GM19239 (cell line): ENCODE data around the gene KCNT1.

Experiments
- DNase-seq: peaks from one replicate; pipeline ENCODE4 v3.0.0; 2011; ENCODE audit warnings: low spot score; ENCODE audit not compliant: insufficient read length
- FAIRE-seq: peaks from 2 replicates; lab custom pipeline; 2011; peaks lifted over from hg19 to GRCh38; lab: Jason Lieb, UNC

The KCNT1 gene

GRCh38 chr9:135761150-135761844 lies 59.3 kb downstream of the KCNT1 start:
- FAIRE-seq: no peak
- DNase-seq: no peak

GRCh38 chr9:135761845-135762168 lies 59.8 kb downstream of the KCNT1 start:
- FAIRE-seq: no peak

GRCh38 chr9:135762921-135763320 lies 60.9 kb downstream of the KCNT1 start:
- FAIRE-seq: no peak

More at GRCh38 chr9:135761845-135762168, 59.8 kb downstream of the KCNT1 start:
- no peak for DNase-seq

GRCh38 chr9:135763716-135764446 lies 61.9 kb downstream of the KCNT1 start:
- FAIRE-seq (no peak), DNase-seq (no peak)

More at GRCh38 chr9:135762921-135763320, 60.9 kb downstream of the KCNT1 start:
- no peak for DNase-seq

GRCh38 chr9:135764731-135765130 lies 62.7 kb downstream of the KCNT1 start:
- FAIRE-seq (no peak), DNase-seq (no peak)

- no peak for DNase-seq
- no peak for FAIRE-seq
Measured at GRCh38 chr9:135765416-135765815, 63.4 kb downstream of the KCNT1 start.

- FAIRE-seq (no peak), DNase-seq (no peak)
Measured at GRCh38 chr9:135766251-135766650, 64.3 kb downstream of the KCNT1 start.

GRCh38 chr9:135766707-135767106 lies 64.7 kb downstream of the KCNT1 start:
- no peak for FAIRE-seq

GRCh38 chr9:135768516-135769218 lies 66.7 kb downstream of the KCNT1 start:
- FAIRE-seq (no peak), DNase-seq (no peak)

More at GRCh38 chr9:135766707-135767106, 64.7 kb downstream of the KCNT1 start:
- no peak for DNase-seq

GRCh38 chr9:135769489-135770202 lies 67.7 kb downstream of the KCNT1 start:
- DNase-seq (no peak), FAIRE-seq (no peak)

- DNase-seq (no peak), FAIRE-seq (no peak)
Measured at GRCh38 chr9:135770203-135770535, 68.2 kb downstream of the KCNT1 start.

GRCh38 chr9:135770771-135771170 lies 68.8 kb downstream of the KCNT1 start:
- no peak for FAIRE-seq
- no peak for DNase-seq

- no peak for FAIRE-seq
- DNase-seq: no peak
Measured at GRCh38 chr9:135771401-135772051, 69.5 kb downstream of the KCNT1 start.

GRCh38 chr9:135772056-135772646 lies 70.2 kb downstream of the KCNT1 start:
- DNase-seq: no peak
- FAIRE-seq: no peak

- no peak for DNase-seq
- no peak for FAIRE-seq
Measured at GRCh38 chr9:135772702-135773493, 70.9 kb downstream of the KCNT1 start.

GRCh38 chr9:135773530-135774238 lies 71.7 kb downstream of the KCNT1 start:
- FAIRE-seq: no peak
- no peak for DNase-seq

- FAIRE-seq (no peak), DNase-seq (no peak)
Measured at GRCh38 chr9:135774239-135774747, 72.3 kb downstream of the KCNT1 start.
